AG04450 (cell line): Measurements from ENCODE around the gene RASGRP3. TPM values are rescaled to one million over a fixed set of nuclear protein-coding genes. Genes with fewer than 3 reads are reported as not detected.
A peak's percentile ranks its signal among the peaks of the same experiment; 100 is the strongest.

Source experiments
- CTCF ChIA-PET: fragments of 300-600, 350-600 bp; formaldehyde crosslinking; extraction: SDS; loops from one replicate; lab custom pipeline; 2022; ENCODE audit warnings: antibody characterized with exemption, inconsistent platforms; lab: Charles Lee
- POLR2A ChIA-PET: fragments of 350-600 bp; formaldehyde crosslinking; extraction: SDS; loops from one replicate; lab custom pipeline; 2021; ENCODE audit warnings: antibody characterized with exemption, inconsistent platforms; lab: Yijun Ruan, JAX
- DNase-seq: peaks from one replicate; pipeline ENCODE4 v3.0.0-alpha.2; 2011; ENCODE audit warnings: low read depth, low spot score
- H3K27ac ChIP-seq: one replicate; pipeline ENCODE4 v1.5.1; 2012; ENCODE audit warnings: low read depth, low read length, control low read depth
- H3K27me3 ChIP-seq: one replicate; pipeline ENCODE4 v1.6.0; 2012; ENCODE audit warnings: low read length; ENCODE audit not compliant: control insufficient read depth, insufficient read depth
- H3K4me3 ChIP-seq: 2 replicates; pipeline ENCODE4 v1.5.1; 2011; ENCODE audit warnings: mild to moderate bottlenecking, low read depth, low read length, control low read depth
- H3K9me3 ChIP-seq: 2 replicates; pipeline ENCODE4 v1.5.1; 2012; ENCODE audit warnings: low read length; ENCODE audit not compliant: control insufficient read depth, insufficient read depth
- CTCF ChIP-seq: IDR thresholded peaks from 2 replicates; pipeline ENCODE4 v1.5.1; 2011; ENCODE audit warnings: low read depth, low read length, control low read depth, inconsistent platforms
- polyA plus RNA-seq: library from polyadenylated mRNA; depleted of rRNA; stranded (reverse); fragments of >200 nt; gene quantifications from 2 replicates; pipeline ENCODE4 v1.2.3, GENCODE V29; 2011

The RASGRP3 gene
- polyA plus RNA-seq, 1 experiment = 1.4 TPM

- POLR2A ChIA-PET = no interaction called here
Observed at GRCh38 chr2:33597026-33597425, 120.6 kb downstream of the RASGRP3 start.

GRCh38 chr2:33598561-33599174 lies 122.2 kb downstream of the RASGRP3 start:
- ChIA-PET CTCF (interaction anchor here (0.7 to 1.5 kb wide), 2 partner anchors 13 to 565 kb away, joined by 3 to 6 read pairs; no protein-coding TSS in a partner anchor), POLR2A (interaction anchor here (1.3 kb wide), 1 partner anchor 69 kb away, joined by 4 read pairs; no protein-coding TSS in a partner anchor)
- Histone ChIP-seq H3K27ac (peak overlapping the region; percentile 79), H3K4me3 (peak overlapping the region; percentile 100), H3K27me3 (no peaks in the 10 kb centered on the region), H3K9me3 (no peaks in the 10 kb centered on the region; the same call in 1 of the 2 replicates)
- no peak for DNase-seq
- no peak for TF ChIP-seq CTCF

More at GRCh38 chr2:33597026-33597425, 120.6 kb downstream of the RASGRP3 start:
- no peak for DNase-seq
- Histone ChIP-seq H3K4me3 (peak overlapping the region; percentile 26), H3K9me3 (no peaks in the 10 kb centered on the region; the same call in 1 of the 2 replicates), H3K27me3 (no peaks in the 10 kb centered on the region), H3K27ac (no peak overlapping the region)
- TF ChIP-seq CTCF = no peak
- CTCF ChIA-PET = no interaction called here

GRCh38 chr2:33599175-33599942 lies 122.9 kb downstream of the RASGRP3 start, which contains the start of gene FAM98A:
Gene FAM98A, minus strand, starts transcription at chr2:33599299. Its CDS starts 78 bp downstream, at chr2:33599221.
- ChIA-PET CTCF (interaction anchor here (0.6 to 1.5 kb wide), 5 partner anchors 13 to 565 kb away, joined by 3 to 6 read pairs (median 4); no protein-coding TSS in a partner anchor), POLR2A (interaction anchor here (0.6 to 1.3 kb wide), 2 partner anchors 39 to 70 kb away, joined by 3 to 4 read pairs; no protein-coding TSS in a partner anchor)
- H3K4me3 ChIP-seq = peak within 1 kb of the TSS; percentile 100
- no peaks in the 10 kb centered on the region; the same call in 1 of the 2 replicates for H3K9me3 ChIP-seq
- peak; percentile 99 for DNase-seq
- H3K27ac ChIP-seq = peak within 1 kb of the TSS; percentile 79
- TF ChIP-seq CTCF = peak; percentile 36; the same call in 1 of the 2 replicates
- H3K27me3 ChIP-seq = no peaks in the 10 kb centered on the region

GRCh38 chr2:33599943-33600192 lies 123.4 kb downstream of the RASGRP3 start:
- Histone ChIP-seq H3K9me3 (no peaks in the 10 kb centered on the region; the same call in 1 of the 2 replicates), H3K27me3 (no peaks in the 10 kb centered on the region), H3K27ac (no peak overlapping the region), H3K4me3 (peak overlapping the region; percentile 78)
- ChIA-PET POLR2A (interaction anchor here (1.3 kb wide), 1 partner anchor 70 kb away, joined by 4 read pairs; no protein-coding TSS in a partner anchor), CTCF (interaction anchor here (0.6 to 1.5 kb wide), 4 partner anchors 14 to 124 kb away, joined by 3 to 6 read pairs (median 4); no protein-coding TSS in a partner anchor)
- DNase-seq = no peak
- TF ChIP-seq CTCF = no peak
